ENCODE measurements around the gene FOXE1.

The FOXE1 gene

GRCh38 chr9:97859346-97859745 lies 6.3 kb downstream of the FOXE1 start:
- DNase-seq (ENCODE audit: low read depth in 1 of 2, low spot score in 1 of 2), result no peak
- Histone ChIP-seq H3K27ac (replicated peaks) (no peak overlapping the region), H3K27me3 (ENCODE audit: insufficient read depth, poor library complexity, severe bottlenecking) (peaks cover 49% of the 10 kb centered on the region), H3K4me3 (replicated peaks; ENCODE audit: insufficient read depth, low read length) (no peak overlapping the region)
- TF ChIP-seq GABPA (IDR thresholded peaks at IDR 0.05; ENCODE audit: low read depth) (no peak), CTCF (IDR thresholded peaks at IDR 0.05; ENCODE audit: insufficient read depth, low read length) (no peak), POLR2AphosphoS5 (IDR thresholded peaks at IDR 0.05; ENCODE audit: low read depth) (no peak), SPI1 (IDR thresholded peaks at IDR 0.05; ENCODE audit: borderline replicate concordance, low read depth) (no peak)
- TF ChIP-seq, protein P1, sequence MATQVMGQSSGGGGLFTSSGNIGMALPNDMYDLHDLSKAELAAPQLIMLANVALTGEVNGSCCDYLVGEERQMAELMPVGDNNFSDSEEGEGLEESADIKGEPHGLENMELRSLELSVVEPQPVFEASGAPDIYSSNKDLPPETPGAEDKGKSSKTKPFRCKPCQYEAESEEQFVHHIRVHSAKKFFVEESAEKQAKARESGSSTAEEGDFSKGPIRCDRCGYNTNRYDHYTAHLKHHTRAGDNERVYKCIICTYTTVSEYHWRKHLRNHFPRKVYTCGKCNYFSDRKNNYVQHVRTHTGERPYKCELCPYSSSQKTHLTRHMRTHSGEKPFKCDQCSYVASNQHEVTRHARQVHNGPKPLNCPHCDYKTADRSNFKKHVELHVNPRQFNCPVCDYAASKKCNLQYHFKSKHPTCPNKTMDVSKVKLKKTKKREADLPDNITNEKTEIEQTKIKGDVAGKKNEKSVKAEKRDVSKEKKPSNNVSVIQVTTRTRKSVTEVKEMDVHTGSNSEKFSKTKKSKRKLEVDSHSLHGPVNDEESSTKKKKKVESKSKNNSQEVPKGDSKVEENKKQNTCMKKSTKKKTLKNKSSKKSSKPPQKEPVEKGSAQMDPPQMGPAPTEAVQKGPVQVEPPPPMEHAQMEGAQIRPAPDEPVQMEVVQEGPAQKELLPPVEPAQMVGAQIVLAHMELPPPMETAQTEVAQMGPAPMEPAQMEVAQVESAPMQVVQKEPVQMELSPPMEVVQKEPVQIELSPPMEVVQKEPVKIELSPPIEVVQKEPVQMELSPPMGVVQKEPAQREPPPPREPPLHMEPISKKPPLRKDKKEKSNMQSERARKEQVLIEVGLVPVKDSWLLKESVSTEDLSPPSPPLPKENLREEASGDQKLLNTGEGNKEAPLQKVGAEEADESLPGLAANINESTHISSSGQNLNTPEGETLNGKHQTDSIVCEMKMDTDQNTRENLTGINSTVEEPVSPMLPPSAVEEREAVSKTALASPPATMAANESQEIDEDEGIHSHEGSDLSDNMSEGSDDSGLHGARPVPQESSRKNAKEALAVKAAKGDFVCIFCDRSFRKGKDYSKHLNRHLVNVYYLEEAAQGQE (IDR thresholded peaks at IDR 0.05; ENCODE audit: insufficient replicate concordance, low read depth), result no peak

GRCh38 chr9:97860451-97861147 lies 7.6 kb downstream of the FOXE1 start:
- no peak for TF ChIP-seq POLR2AphosphoS5 (IDR thresholded peaks at IDR 0.05; ENCODE audit: low read depth)
- TF ChIP-seq, protein P1 (IDR thresholded peaks at IDR 0.05; ENCODE audit: insufficient replicate concordance, low read depth), result no peak
- H3K27me3 ChIP-seq (ENCODE audit: insufficient read depth, poor library complexity, severe bottlenecking), result peaks cover 39% of the 10 kb centered on the region
- no peak overlapping the region for H3K4me3 ChIP-seq (replicated peaks; ENCODE audit: insufficient read depth, low read length)
- no peak for DNase-seq (ENCODE audit: low read depth in 1 of 2, low spot score in 1 of 2)
- H3K27ac ChIP-seq (replicated peaks), result no peak overlapping the region

DNA sequence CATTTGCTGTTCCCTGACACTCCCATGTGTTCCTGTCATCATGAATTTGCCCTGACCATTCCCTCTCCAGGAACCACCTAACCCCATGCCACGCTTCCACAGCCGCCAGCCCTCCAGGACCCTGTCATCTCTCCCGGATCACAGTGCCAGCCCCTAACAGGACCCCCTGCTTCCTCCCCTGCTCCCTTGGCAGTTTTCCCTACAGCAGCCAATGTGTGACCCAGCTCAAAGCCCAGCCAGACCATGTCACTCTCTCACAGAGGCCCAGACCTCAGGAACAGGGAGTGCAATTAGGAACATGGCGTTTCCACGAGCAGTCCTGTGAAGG lies 8.1 kb downstream of the FOXE1 start:
- no peak for DNase-seq (ENCODE audit: low read depth in 1 of 2, low spot score in 1 of 2)
- H3K27ac ChIP-seq (replicated peaks), result no peak overlapping the region
- peaks cover 34% of the 10 kb centered on the region for H3K27me3 ChIP-seq (ENCODE audit: insufficient read depth, poor library complexity, severe bottlenecking)
- no peak overlapping the region for H3K4me3 ChIP-seq (replicated peaks; ENCODE audit: insufficient read depth, low read length)
- TF ChIP-seq POLR2AphosphoS5 (IDR thresholded peaks at IDR 0.05; ENCODE audit: low read depth) (no peak), SPI1 (IDR thresholded peaks at IDR 0.05; ENCODE audit: borderline replicate concordance, low read depth) (no peak), GABPA (IDR thresholded peaks at IDR 0.05; ENCODE audit: low read depth) (no peak), CTCF (IDR thresholded peaks at IDR 0.05; ENCODE audit: insufficient read depth, low read length) (no peak)
- TF ChIP-seq, protein P1 (IDR thresholded peaks at IDR 0.05; ENCODE audit: insufficient replicate concordance, low read depth), result no peak
